GM18505 (cell line): ENCODE results near the gene FAM50B.

Source experiments
- ATAC-seq: cut with Tn5 transposase; IDR thresholded peaks from one replicate; pipeline ENCODE4 v1.9.1; 2021; ENCODE audit not compliant: unreplicated experiment
- POLR2A ChIP-seq: IDR thresholded peaks from 4 replicates; pipeline ENCODE4 v1.6.1; 2011; ENCODE audit warnings: borderline replicate concordance; ENCODE audit not compliant: insufficient read depth, insufficient read length; ENCODE audit errors: extremely low read depth

The FAM50B gene

DNA sequence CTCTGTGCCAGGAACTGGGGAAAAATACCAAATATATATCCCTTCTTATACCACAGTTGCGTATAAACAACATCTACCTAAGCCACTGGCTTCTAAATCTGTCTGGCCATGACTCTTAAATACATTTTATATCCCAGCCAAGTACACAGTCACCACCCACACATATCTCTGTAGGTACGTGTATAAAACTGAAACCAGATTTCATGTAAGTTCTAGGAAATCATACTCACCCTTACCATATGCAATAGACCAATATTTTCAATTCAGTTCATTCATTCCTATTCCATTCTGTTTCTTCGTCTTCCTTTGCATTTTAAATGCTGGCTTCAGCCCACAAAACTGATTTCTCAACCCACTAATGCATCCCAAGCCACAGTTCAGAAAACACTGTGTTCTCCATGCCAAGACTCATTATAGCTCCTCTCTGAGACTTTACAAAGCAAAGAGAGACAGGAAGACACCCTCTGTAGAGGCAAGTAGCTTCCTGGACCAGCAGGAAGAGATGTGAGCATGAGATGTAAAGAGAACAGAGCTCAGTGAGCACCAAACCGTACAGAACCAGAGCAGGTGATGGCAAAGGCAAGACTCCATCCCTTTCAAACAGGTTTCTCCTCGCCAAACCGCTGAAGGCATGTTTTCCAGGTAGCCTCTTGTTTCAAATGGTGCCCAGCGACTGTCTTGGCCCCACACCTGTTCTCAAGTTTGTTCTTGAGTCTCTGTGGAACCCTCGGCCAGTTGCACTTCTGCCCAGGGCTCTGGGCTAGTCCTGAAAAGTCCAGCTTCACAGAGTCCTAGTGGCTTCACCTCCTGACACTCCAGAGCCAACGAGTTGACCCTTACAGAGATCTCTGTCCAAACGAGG, 18.7 kb downstream of the FAM50B start:
- ATAC-seq: no peak
- no peak for TF ChIP-seq POLR2A

DNA sequence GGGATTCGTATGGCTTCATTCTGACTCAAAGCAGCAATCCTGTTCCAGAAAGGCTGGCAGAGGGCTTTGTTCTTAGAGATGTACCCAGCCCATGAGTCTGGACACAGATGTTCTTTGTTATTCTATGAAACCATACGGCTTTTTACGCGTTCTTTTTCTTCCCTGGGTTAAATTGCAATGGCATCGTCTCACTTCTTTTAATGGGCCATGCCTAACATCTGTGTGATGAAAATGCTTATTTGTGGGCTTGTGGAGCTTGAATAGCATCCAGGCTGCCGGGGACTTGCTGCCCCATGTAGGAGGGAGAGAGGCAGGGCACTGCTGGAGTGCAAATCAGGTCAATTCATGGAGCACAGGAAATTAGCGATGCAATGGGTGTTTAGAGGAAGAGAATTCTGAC, 19.4 kb downstream of the FAM50B start:
- TF ChIP-seq POLR2A: no peak
- ATAC-seq: no peak

DNA sequence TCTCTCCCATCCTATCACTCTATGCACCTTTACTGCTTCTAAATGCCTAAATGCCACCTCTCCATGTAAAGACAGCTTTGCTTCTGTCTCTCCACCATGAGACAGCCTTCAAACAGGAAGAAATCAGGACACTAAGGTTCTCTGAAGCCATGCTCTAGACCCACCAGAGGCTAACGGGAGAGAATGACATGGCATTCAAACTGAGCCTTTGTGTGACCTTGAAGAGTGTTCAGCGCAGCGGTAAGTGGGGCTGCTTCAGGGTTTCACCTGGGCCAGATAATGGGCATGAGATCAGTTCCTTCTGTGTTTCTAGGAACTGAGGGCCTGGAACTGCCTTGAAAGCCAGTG, 20.1 kb downstream of the FAM50B start:
- ATAC-seq: no peak
- TF ChIP-seq POLR2A: no peak

DNA sequence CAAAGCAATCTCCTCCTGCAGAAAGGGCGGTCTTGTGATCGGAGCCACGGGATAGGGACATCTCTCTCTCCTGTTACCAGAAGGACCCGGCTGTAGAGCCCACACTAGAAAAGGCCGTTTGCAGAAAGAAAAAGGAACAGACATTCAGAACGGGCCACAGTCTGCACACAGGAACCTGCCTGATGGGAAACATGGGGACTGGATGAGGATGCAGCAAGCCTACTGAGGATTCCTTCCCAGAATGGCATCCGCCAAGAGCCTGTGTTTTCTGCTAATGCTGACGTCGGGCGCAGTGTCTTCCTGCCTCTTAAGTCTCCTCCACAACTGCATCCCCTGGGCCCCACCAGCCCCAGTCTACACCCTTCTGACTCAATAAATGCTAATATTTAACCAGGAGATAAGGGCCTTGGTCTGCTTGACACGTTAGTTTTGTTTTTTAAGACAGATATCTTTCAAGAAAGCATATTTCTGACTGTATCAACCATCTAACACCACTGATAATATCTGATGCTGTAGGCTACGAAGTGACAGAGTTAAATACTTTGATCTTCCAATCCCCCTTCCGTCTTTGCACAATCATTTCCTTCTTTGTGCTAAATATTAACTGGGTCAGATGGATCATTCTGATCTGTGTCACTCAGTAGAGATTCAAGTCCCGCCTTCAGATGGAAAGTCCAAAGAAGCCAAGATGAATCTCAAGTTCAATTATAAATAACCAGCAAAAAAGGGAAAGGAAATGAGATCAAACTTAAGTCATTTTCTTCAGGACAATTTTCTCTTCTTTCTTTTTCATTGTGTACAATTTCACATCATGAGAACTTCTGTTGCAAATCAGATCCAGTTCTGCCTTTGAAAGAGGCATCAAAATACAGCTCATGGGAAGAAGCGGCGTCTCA, 20.7 kb downstream of the FAM50B start:
- no peak for TF ChIP-seq POLR2A
- no peak for ATAC-seq

DNA sequence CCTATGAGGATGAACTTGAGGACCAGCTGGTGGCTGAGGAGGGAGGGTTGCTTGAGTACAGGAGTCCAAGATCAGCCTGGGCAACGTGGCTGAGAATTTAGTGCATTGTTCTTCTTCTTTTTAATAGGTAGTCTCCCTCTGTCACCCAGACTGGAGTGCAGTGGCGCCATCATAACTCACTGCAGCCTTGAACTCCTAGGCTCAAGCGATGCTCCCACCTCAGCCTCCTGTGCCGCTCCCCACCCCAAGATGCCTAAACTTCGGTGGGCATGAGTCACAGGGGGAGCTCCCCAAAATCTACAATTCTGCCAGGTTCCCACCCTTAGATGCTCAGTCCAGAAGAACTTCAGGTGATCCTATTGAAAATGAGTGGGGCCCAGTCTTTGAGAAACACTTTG, 21.4 kb downstream of the FAM50B start:
- no peak for TF ChIP-seq POLR2A
- ATAC-seq: no peak

DNA sequence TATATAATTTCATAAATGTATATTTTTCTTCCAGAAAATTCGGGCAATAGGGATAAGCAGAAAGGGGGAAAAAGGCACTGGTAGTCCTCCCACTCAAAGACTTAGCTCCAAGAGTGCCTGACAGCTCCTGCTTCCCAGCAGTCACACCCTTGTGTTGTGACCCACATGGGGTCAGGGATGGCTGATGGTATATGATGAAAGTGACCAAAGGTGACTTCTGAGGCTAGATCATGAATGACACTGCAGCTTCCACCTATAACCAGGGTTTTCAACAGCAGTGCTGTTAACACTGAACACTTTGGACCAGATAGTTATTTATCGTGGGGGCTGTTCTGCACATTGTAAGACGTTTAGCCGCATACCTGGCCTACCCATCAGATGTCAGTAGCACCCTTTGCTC, 22.3 kb downstream of the FAM50B start:
- no peak for TF ChIP-seq POLR2A
- ATAC-seq: no peak

DNA sequence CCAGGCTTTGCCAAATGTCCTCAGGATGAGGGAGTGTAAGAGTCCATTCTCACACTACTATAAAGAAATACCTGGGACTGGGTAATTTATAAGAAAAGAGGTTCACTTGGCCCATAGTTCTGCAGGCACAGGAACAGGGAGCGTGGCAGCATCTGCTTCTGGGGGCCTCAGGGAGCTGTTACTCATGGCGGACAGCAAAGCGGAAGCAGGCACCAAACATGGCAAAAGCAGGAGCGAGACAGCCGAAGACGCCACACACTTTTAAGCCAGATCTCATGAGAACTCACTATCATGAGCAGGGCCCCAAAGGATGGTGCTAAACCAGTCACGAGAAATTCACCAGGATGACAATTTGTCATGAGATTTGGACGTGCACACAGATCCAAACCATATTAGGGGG, 22.8 kb downstream of the FAM50B start:
- no peak for ATAC-seq

DNA sequence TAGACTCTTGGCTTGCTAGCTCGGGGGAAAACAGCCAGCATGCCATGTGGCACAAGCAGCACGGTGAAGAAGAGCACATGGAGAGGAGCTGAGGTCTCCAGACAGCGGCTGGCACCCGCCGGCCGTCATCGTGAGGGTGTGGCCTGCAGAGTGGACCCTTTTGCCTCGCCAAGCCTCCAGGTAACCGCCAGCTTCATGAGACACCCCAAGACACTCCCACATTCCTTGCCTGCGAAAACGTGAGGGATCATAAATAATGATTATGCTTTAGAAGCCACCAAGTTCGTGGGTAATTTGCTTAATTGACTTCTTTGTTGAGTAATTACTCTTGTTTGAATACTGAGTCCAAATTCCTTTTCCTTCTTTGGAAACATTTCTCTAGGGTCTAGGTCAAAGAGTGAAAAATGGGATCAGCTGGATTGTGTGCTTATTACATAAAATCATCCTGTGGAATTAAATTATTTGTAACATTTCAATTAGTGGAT, 23.2 kb downstream of the FAM50B start:
- no peak for TF ChIP-seq POLR2A
- no peak for ATAC-seq

More for the DNA sequence above, 22.8 kb downstream of the FAM50B start:
- TF ChIP-seq POLR2A: no peak

DNA sequence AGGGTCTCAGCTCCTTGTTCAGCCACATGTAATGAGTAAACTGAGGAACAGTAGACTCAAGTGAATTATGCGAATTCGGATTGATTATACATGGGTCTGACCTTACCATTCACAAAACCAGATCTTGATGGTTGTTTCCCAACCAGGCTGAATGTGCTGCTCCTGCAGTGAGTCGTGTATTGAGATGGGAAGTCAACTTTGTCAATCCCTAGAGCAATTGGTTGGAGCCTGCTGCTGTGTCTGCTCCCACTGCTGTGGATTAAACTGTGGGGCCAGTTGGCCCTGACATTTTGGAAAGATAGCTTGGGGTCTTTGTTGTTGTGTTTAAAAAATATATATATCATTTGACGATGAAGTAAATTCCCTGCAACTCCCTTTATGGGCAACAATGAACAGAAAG, 23.9 kb downstream of the FAM50B start:
- no peak for TF ChIP-seq POLR2A
- no peak for ATAC-seq

DNA sequence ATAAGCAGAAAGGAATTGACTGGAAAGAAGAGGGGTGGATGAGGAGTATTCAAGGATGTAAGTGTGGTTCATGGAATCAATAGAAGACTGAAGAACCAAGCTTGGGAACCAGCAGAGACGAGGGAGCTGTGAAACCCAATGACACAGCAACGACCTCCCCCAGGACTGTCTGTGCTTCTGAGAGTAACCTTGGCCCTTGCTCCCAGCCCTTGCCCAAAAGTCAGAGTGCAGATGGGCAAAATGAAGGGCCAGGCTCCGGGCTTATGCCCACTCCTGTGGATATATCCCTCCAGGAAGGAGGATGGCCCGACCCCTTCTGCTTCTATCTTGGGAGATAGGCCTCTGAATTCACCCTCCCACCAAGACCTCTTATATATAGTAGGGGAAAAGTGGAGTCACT, 24.9 kb downstream of the FAM50B start:
- ATAC-seq: no peak
- no peak for TF ChIP-seq POLR2A

DNA sequence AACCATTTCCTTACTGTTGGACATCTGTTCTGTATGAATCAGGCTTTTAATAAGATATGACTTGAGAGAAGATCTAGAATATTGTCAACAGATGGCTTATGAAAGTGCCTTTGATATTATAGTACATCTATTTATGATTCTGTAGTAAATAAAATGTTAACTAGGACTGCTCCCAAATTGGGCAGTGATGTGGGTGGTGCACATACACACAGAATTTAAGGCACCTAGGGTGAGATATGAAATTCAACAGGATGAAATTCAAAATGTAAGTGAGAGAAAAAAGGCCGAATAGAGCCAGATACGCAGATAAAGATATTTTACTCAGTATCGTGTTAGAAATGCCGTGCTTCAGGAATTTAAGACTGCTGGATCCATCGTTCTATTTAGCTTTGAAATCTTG, 26.3 kb downstream of the FAM50B start:
- no peak for ATAC-seq
- TF ChIP-seq POLR2A: no peak

DNA sequence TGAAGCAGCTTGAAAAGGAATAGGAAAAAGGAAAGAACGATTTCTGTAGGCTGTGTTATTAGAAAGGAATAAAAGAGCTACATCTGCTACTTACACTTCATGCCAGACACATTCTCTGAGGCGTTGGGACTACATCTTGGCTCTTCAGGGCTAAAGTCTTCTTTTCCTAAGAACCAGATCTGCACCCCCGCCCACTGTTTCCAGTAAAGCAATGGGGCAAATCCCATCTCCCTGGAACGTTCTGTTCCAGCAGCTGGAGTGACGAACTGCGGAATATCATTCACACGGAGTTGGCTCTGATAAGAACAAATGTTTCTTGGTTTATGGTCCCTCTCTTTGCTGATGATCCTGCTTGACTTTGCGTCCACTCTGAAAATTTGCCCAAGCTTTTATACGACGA, 26.9 kb downstream of the FAM50B start:
- no peak for ATAC-seq
- no peak for TF ChIP-seq POLR2A

DNA sequence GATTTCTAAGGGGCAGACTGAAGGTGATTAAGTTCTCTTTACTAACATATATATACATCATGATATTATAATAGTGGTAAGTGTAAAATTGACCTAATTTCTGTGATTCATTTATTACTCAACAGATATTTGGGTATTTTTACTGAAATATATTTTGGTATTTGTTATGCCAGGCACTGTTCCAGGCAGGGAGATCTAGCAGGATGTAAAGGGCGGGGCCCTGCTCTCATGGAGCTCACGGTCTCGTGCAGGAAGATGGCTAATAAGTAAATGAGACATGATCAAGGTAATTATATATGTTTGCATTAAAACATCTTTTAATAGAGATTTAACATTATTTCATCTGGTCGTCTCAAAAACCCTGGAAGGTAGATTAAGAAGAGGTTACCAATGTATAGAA, 27.7 kb downstream of the FAM50B start:
- TF ChIP-seq POLR2A: no peak
- ATAC-seq: no peak
